GM13977 (cell line): ENCODE data around the gene KCNS1.

Experiments
- DNase-seq: peaks from one replicate; pipeline ENCODE4 v3.0.0; 2012; ENCODE audit warnings: low spot score
- in situ Hi-C: fragments of 300-500 bp; cut with MboI; formaldehyde crosslinking; loops from one replicate; pipeline ENCODE4 v1.12.0; 2022; ENCODE audit warnings: low sequenced_read_pairs, low pct_unique_long_range_greater_than_20kb, mixed read lengths, inconsistent platforms; ENCODE audit not compliant: unreplicated experiment
- TF ChIP-seq, protein P1 (sequence below): IDR thresholded peaks from 2 replicates; pipeline ENCODE4 v1.5.1; 2012; ENCODE audit warnings: mild to moderate bottlenecking, control low read depth; ENCODE audit not compliant: insufficient read depth; ENCODE audit errors: extremely low read depth, missing control alignments

Gene KCNS1

DNA sequence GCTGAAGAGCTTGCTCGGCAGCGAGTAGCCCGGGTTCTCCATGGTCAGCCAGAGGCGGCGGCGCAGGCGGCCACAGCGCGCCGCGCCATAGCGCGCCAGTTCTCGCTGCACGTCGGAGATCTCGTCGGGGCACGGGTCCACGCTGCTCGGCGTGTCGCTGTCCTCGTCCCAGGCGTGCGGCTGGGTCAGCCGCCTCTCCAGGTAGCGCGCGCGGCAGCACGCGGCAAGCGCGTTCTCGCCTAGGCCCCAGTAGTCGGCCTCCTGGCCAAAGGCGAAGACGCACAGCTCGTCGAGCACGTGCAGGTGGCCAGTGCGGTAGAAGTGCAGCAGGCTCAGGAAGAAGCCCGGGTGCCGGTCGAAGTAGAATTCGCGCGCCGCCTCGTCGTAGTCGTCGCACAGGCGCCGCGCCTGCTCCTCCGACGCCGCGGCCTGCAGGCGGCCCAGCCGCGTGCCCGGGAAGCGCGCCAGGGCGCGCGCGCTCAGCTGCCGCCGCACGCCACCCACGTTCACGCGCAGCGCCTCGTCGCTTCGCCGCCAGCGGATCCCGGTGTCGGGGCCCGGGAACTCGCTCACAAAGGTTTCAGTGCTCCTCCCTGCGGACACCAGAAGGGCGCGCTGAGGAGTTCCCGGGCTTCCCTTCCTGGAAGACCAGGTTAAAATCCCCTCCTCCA lies 2.7 kb downstream of the KCNS1 start:
- peak; percentile 47 for DNase-seq
- in situ Hi-C loops: no loop called here
- TF ChIP-seq, protein P1, sequence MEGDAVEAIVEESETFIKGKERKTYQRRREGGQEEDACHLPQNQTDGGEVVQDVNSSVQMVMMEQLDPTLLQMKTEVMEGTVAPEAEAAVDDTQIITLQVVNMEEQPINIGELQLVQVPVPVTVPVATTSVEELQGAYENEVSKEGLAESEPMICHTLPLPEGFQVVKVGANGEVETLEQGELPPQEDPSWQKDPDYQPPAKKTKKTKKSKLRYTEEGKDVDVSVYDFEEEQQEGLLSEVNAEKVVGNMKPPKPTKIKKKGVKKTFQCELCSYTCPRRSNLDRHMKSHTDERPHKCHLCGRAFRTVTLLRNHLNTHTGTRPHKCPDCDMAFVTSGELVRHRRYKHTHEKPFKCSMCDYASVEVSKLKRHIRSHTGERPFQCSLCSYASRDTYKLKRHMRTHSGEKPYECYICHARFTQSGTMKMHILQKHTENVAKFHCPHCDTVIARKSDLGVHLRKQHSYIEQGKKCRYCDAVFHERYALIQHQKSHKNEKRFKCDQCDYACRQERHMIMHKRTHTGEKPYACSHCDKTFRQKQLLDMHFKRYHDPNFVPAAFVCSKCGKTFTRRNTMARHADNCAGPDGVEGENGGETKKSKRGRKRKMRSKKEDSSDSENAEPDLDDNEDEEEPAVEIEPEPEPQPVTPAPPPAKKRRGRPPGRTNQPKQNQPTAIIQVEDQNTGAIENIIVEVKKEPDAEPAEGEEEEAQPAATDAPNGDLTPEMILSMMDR: no peak

- in situ Hi-C loops: no loop called here
- peak; percentile 77 for DNase-seq
- TF ChIP-seq, protein P1: peak; percentile 75
These were observed 3.3 kb downstream of the KCNS1 start for GRCh38 chr20:45097485-45098102.

DNA sequence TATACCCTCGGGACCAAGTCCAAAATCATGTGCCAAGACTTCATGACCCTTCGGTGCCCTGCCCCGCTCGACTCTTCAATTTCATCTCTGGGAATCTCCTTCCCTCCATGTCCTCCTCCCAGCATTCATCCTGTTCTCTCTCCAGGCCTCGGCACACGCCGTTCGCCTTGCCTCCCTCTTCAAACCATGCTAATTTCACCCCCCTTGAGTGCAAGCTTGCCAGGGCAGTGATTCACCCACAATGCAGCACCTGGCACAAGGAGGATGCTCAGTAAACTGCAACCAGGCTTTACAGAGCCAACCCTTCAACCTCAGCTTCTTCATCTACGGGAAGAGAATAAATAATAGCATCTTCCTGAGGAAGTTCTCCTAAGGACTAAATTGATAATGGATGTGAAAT lies 4.1 kb downstream of the KCNS1 start:
- in situ Hi-C loops: no loop called here
- no peak for DNase-seq
- TF ChIP-seq, protein P1: no peak

- in situ Hi-C loops: no loop called here
- TF ChIP-seq, protein P1: peak; percentile 76
- DNase-seq: peak; percentile 75
These were observed 5.1 kb downstream of the KCNS1 start for GRCh38 chr20:45095805-45096238.

DNA sequence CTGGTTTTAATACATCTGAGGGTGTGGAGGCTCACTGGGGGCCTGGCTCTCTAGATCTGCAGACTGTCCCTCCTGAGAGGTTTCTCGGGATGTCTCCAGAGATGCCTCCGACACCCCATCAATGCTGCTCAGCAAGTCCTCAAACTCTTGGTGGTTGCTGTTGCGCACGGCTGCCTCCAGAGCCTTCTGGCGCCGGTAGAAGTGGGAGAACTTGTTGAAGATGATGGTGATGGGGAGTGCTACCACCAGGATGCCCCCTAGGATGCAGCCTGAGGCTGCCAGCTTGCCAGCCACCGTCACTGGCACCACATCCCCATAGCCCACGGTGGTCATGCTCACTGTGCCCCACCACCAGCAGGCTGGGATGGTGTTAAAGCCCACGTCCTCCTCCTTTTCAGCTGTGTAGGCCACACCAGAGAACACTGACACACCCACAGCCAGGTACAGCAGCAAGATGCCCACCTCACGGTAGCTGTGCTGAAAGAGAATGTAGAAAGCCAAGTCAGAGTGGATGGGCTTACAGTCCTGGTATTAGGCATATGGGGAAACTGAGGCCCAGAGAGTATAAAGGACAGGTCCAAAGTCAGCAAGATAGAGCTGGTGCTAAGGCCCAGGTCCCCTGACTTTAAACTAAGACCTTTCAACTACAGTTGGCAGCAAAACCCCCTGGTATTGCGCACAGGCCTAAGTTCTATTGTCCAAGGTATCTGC lies 5.9 kb downstream of the KCNS1 start:
- in situ Hi-C loops: loop anchor here (5.0 kb wide), 1 partner anchor 53 kb away; no protein-coding TSS in a partner anchor
- TF ChIP-seq, protein P1: no peak
- no peak for DNase-seq

DNA sequence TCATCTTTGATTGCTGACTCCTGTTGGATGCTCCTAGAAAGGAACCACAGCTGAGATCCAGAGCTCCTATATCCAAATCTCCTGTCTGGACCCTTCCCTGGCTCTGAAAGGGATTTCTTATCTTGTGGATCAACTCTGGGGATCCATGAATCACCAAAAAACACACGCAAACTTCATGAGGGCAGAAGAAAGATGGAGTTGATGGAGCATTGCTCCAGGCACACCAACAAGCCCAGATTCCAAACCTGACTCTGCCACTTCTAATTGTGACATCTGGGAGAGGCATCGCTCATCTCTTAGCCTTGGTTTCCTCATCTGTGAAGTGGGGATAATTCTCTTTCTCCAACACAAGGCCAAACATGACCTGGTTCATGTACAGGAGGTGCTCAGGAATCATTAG lies 6.7 kb downstream of the KCNS1 start:
- TF ChIP-seq, protein P1: no peak
- DNase-seq: no peak
- in situ Hi-C loops: loop anchor here (5.0 kb wide), 1 partner anchor 52 kb away; no protein-coding TSS in a partner anchor
